ENCODE results near the gene ATG10. TPM values are rescaled to one million over a fixed set of nuclear protein-coding genes. Genes with fewer than 3 reads are reported as not detected.

The ATG10 gene
- total and polyA plus RNA-seq, 9 donors, result 2.6 to 7.8 (median 4.6) TPM

GRCh38 chr5:82045554-82046275, 73.9 kb downstream of the ATG10 start:
- H3K36me3 ChIP-seq, result no peaks in the 10 kb centered on the region
- H3K27ac ChIP-seq, result peak overlapping the region in 1 of 2 donors; percentile 13
- no peaks in the 10 kb centered on the region for H3K9me3 ChIP-seq
- no peak overlapping the region for H3K4me3 ChIP-seq
- WGBS, 3 donors, result 31 to 41% (median 33%) methylated on average over 3 of the region's 3 CpGs
- no peak for TF ChIP-seq POLR2A (IDR thresholded peaks at IDR 0.05)
- TF ChIP-seq CTCF (IDR thresholded peaks at IDR 0.05), result no peak
- no peak for TF ChIP-seq EP300 (IDR thresholded peaks at IDR 0.05)
- H3K4me1 ChIP-seq (ENCODE audit: insufficient read depth), result peaks cover 5% of the 10 kb centered on the region
- no peak for DNase-seq
- H3K27me3 ChIP-seq, result no peaks in the 10 kb centered on the region
- intact Hi-C loops (cut with DNase I), result no loop called here

- no peak overlapping the region for H3K27ac ChIP-seq
- no peaks in the 10 kb centered on the region for H3K27me3 ChIP-seq
- WGBS, 3 donors, result 62 to 73% (median 67%) methylated on average over 2 of the region's 2 CpGs
These were observed 74.4 kb downstream of the ATG10 start for GRCh38 chr5:82046276-82046647.

GRCh38 chr5:82050955-82051354, 79.1 kb downstream of the ATG10 start:
- no peak for DNase-seq
- H3K36me3 ChIP-seq, result no peaks in the 10 kb centered on the region
- H3K27ac ChIP-seq, result no peak overlapping the region
- peaks cover under 1% of the 10 kb centered on the region for H3K4me1 ChIP-seq (ENCODE audit: insufficient read depth)
- H3K4me3 ChIP-seq, result no peak overlapping the region
- intact Hi-C loops (cut with DNase I), result no loop called here
- no peaks in the 10 kb centered on the region for H3K9me3 ChIP-seq
- TF ChIP-seq POLR2A (IDR thresholded peaks at IDR 0.05) (no peak), EP300 (IDR thresholded peaks at IDR 0.05) (no peak), CTCF (IDR thresholded peaks at IDR 0.05) (no peak)
- WGBS, 3 donors, result 93 to 97% (median 96%) methylated on average over 4 of the region's 4 CpGs
- H3K27me3 ChIP-seq, result no peaks in the 10 kb centered on the region

More at GRCh38 chr5:82046276-82046647, 74.4 kb downstream of the ATG10 start:
- no peak for DNase-seq
- Histone ChIP-seq H3K4me1 (ENCODE audit: insufficient read depth) (peaks cover 5% of the 10 kb centered on the region), H3K9me3 (no peaks in the 10 kb centered on the region), H3K4me3 (no peak overlapping the region), H3K36me3 (no peaks in the 10 kb centered on the region)
- TF ChIP-seq CTCF (IDR thresholded peaks at IDR 0.05), result no peak
- no peak for TF ChIP-seq EP300 (IDR thresholded peaks at IDR 0.05)
- TF ChIP-seq POLR2A (IDR thresholded peaks at IDR 0.05), result no peak
- intact Hi-C loops (cut with DNase I), result no loop called here

GRCh38 chr5:82054004-82054710, 82.3 kb downstream of the ATG10 start:
- WGBS, 3 donors, result 55 to 75% (median 63%) methylated on average over 3 of the region's 3 CpGs
- intact Hi-C loops (cut with DNase I), result no loop called here

More at GRCh38 chr5:82054004-82054710, 82.3 kb downstream of the ATG10 start:
- TF ChIP-seq EP300 (IDR thresholded peaks at IDR 0.05) (no peak), CTCF (IDR thresholded peaks at IDR 0.05) (no peak), POLR2A (IDR thresholded peaks at IDR 0.05) (no peak)
- no peak overlapping the region for H3K27ac ChIP-seq
- no peak overlapping the region for H3K4me3 ChIP-seq
- H3K36me3 ChIP-seq, result no peaks in the 10 kb centered on the region
- no peaks in the 10 kb centered on the region for H3K27me3 ChIP-seq
- no peak for DNase-seq
- no peaks in the 10 kb centered on the region for H3K9me3 ChIP-seq
- no peaks in the 10 kb centered on the region for H3K4me1 ChIP-seq (ENCODE audit: insufficient read depth)
